Mesenchymal stem cell (in vitro differentiated cells and primary cell): ENCODE data around the gene PPP6R3.
"Not testable (repeated sequence)": the region's sequence is repeated elsewhere in the genome, so short reads cannot be mapped to it uniquely, and the experiment has no call there.

Experiments
- DNase-seq: peaks from one replicate; pipeline ENCODE4 v3.0.0-alpha.2; 2013
- H2AFZ ChIP-seq: one replicate; pipeline ENCODE4 v1.6.1; 2013; ENCODE audit warnings: low read depth, mild to moderate bottlenecking, control low read depth, inconsistent platforms, low read length, moderate library complexity
- H2AK5ac ChIP-seq: 2 replicates; pipeline ENCODE4 v1.6.1; 2013; ENCODE audit warnings: low read length, moderate library complexity, mild to moderate bottlenecking, inconsistent platforms; ENCODE audit not compliant: severe bottlenecking
- H2BK120ac ChIP-seq: one replicate; pipeline ENCODE4 v1.6.1; 2013; ENCODE audit warnings: low read depth, mild to moderate bottlenecking, inconsistent platforms, low read length, moderate library complexity
- H2BK12ac ChIP-seq, 2 experiments: one replicate each; pipeline ENCODE4 v1.6.1; 2013; ENCODE audit warnings: inconsistent platforms in 2 of 2, low read length in 2 of 2, mild to moderate bottlenecking in 2 of 2, moderate library complexity in 2 of 2, control low read depth in 1 of 2
- H2BK15ac ChIP-seq: one replicate; pipeline ENCODE4 v1.6.1; 2013; ENCODE audit warnings: mild to moderate bottlenecking, low read depth, inconsistent platforms; ENCODE audit not compliant: poor library complexity, severe bottlenecking
- H2BK5ac ChIP-seq: 2 replicates; pipeline ENCODE4 v1.6.1; 2013; ENCODE audit warnings: low read depth, mild to moderate bottlenecking, low read length, control low read depth, inconsistent platforms; ENCODE audit not compliant: poor library complexity, severe bottlenecking
- H3K14ac ChIP-seq, 2 experiments: one replicate each; pipeline ENCODE4 v1.6.1; 2013; ENCODE audit warnings: inconsistent platforms in 2 of 2, low read length in 2 of 2, control low read depth in 1 of 2, mild to moderate bottlenecking in 1 of 2, moderate library complexity in 1 of 2
- H3K18ac ChIP-seq, 2 experiments: one replicate each; pipeline ENCODE4 v1.6.1; 2013; ENCODE audit warnings: inconsistent platforms in 2 of 2, low read length in 2 of 2, control low read depth in 1 of 2, low read depth in 1 of 2, mild to moderate bottlenecking in 1 of 2
- H3K23ac ChIP-seq, 2 experiments: one replicate each; pipeline ENCODE4 v1.6.1; 2013; ENCODE audit warnings: inconsistent platforms in 2 of 2, low read length in 2 of 2, mild to moderate bottlenecking in 2 of 2, moderate library complexity in 2 of 2, control low read depth in 1 of 2
- H3K27ac ChIP-seq: 2 replicates; pipeline ENCODE4 v1.5.1; 2013; ENCODE audit warnings: mild to moderate bottlenecking, moderate library complexity, low read length, control low read depth, inconsistent platforms; ENCODE audit not compliant: poor library complexity, severe bottlenecking
- H3K27me3 ChIP-seq, 2 experiments: 2 replicates each; pipeline versions ENCODE4 v1.6.1 to v1.7.0; 2013; ENCODE audit warnings: low read length in 2 of 2, mild to moderate bottlenecking in 2 of 2, moderate library complexity in 2 of 2, control low read depth in 1 of 2, inconsistent platforms in 1 of 2; ENCODE audit not compliant: control insufficient read depth in 1 of 2, insufficient read depth in 1 of 2
- H3K36me3 ChIP-seq, 2 experiments: 2 replicates each; pipeline versions ENCODE4 v1.6.1 to v1.7.0; 2013; ENCODE audit warnings: low read length in 2 of 2, control low read depth in 1 of 2, inconsistent platforms in 1 of 2, low read depth in 1 of 2, mild to moderate bottlenecking in 1 of 2; ENCODE audit not compliant: insufficient read depth in 2 of 2, control insufficient read depth in 1 of 2
- H3K4ac ChIP-seq, 2 experiments: one replicate each; pipeline ENCODE4 v1.6.1; 2013; ENCODE audit warnings: inconsistent platforms in 2 of 2, low read length in 2 of 2, mild to moderate bottlenecking in 2 of 2, moderate library complexity in 2 of 2, control low read depth in 1 of 2, low read depth in 1 of 2
- H3K4me1 ChIP-seq: 2 replicates; pipeline ENCODE4 v1.6.1; 2013; ENCODE audit warnings: low read depth, low read length, control low read depth; ENCODE audit not compliant: control insufficient read depth, insufficient read depth
- H3K4me2 ChIP-seq: 2 replicates; pipeline ENCODE4 v1.6.1; 2013; ENCODE audit warnings: low read length, mild to moderate bottlenecking, inconsistent platforms; ENCODE audit not compliant: poor library complexity, severe bottlenecking
- H3K4me3 ChIP-seq, 2 experiments: 2 replicates each; pipeline versions ENCODE4 v1.5.1 to v1.7.0; 2013; ENCODE audit warnings: low read length in 2 of 2, mild to moderate bottlenecking in 2 of 2, control low read depth in 1 of 2, low read depth in 1 of 2; ENCODE audit not compliant: insufficient read depth in 1 of 2
- H3K79me1 ChIP-seq: replicated peaks from 2 replicates; pipeline ENCODE4 v1.6.1; 2013; ENCODE audit warnings: mild to moderate bottlenecking, control low read depth, low read length, inconsistent platforms; ENCODE audit not compliant: poor library complexity, severe bottlenecking
- H3K9ac ChIP-seq: 2 replicates; pipeline ENCODE4 v1.7.0; 2013; ENCODE audit warnings: mild to moderate bottlenecking, low read length, moderate library complexity
- H3K9me3 ChIP-seq: 2 replicates; pipeline ENCODE4 v1.7.0; 2013; ENCODE audit warnings: mild to moderate bottlenecking, low read length; ENCODE audit not compliant: control insufficient read depth
- H4K8ac ChIP-seq: one replicate; pipeline ENCODE4 v1.6.1; 2013; ENCODE audit warnings: inconsistent platforms, mild to moderate bottlenecking, low read length, moderate library complexity
- H4K91ac ChIP-seq: one replicate; pipeline ENCODE4 v1.6.1; 2013; ENCODE audit warnings: mild to moderate bottlenecking, low read length, inconsistent platforms
- WGBS: methylation state at CpG from one replicate; pipeline ENCODE4 v1.1.7; 2013; ENCODE audit warnings: mixed read lengths; 5-methylcytosine and 5-hydroxymethylcytosine counted together

Gene PPP6R3

GRCh38 chr11:68634606-68635005 lies 174.1 kb downstream of the PPP6R3 start:
- H3K27me3 ChIP-seq: peaks cover 11 to 37% of the 10 kb centered on the region in 2 experiments
- H4K91ac ChIP-seq, H3K79me1 ChIP-seq, H2BK15ac ChIP-seq, H3K23ac ChIP-seq, DNase-seq, H3K4ac ChIP-seq, H3K9ac ChIP-seq, H2AFZ ChIP-seq, H3K27ac ChIP-seq, H4K8ac ChIP-seq, H3K4me1 ChIP-seq, H2AK5ac ChIP-seq, H3K14ac ChIP-seq, H3K4me2 ChIP-seq, H3K18ac ChIP-seq, H3K36me3 ChIP-seq, H2BK5ac ChIP-seq, H3K9me3 ChIP-seq, H2BK12ac ChIP-seq, H2BK120ac ChIP-seq, H3K4me3 ChIP-seq: not testable (repeated sequence)
- WGBS: 65% methylated on average over 7 of the region's 7 CpGs

- not testable (repeated sequence) for H3K4me2 ChIP-seq, H3K36me3 ChIP-seq, H3K23ac ChIP-seq, H3K18ac ChIP-seq, H3K9me3 ChIP-seq, H3K79me1 ChIP-seq, H3K27ac ChIP-seq, H3K9ac ChIP-seq, H4K91ac ChIP-seq, DNase-seq, H2BK15ac ChIP-seq, H3K14ac ChIP-seq, H2BK12ac ChIP-seq, H2AK5ac ChIP-seq, H3K4me3 ChIP-seq, H2BK120ac ChIP-seq, H3K4me1 ChIP-seq, H3K4ac ChIP-seq, H2BK5ac ChIP-seq, H2AFZ ChIP-seq, H4K8ac ChIP-seq
- peaks cover 11 to 37% of the 10 kb centered on the region in 2 experiments for H3K27me3 ChIP-seq
- WGBS: 46% methylated on average over 5 of the region's 7 CpGs
These were observed 174.6 kb downstream of the PPP6R3 start for GRCh38 chr11:68635172-68635571.

- H3K18ac ChIP-seq, H2BK120ac ChIP-seq, H3K14ac ChIP-seq, H3K4me1 ChIP-seq, DNase-seq, H3K9ac ChIP-seq, H4K91ac ChIP-seq, H2BK12ac ChIP-seq, H3K79me1 ChIP-seq, H2BK15ac ChIP-seq, H3K36me3 ChIP-seq, H3K4ac ChIP-seq, H2BK5ac ChIP-seq, H3K27ac ChIP-seq, H2AFZ ChIP-seq, H2AK5ac ChIP-seq, H4K8ac ChIP-seq, H3K4me3 ChIP-seq, H3K23ac ChIP-seq, H3K9me3 ChIP-seq, H3K4me2 ChIP-seq: not testable (repeated sequence)
- 89% methylated on average over 6 of the region's 10 CpGs for WGBS
- peaks cover 18 to 37% of the 10 kb centered on the region in 2 experiments for H3K27me3 ChIP-seq
These were observed 175.3 kb downstream of the PPP6R3 start for GRCh38 chr11:68635883-68636282.

- not testable (repeated sequence) for H2BK15ac ChIP-seq, H2AK5ac ChIP-seq, H3K18ac ChIP-seq, H3K4ac ChIP-seq, H4K8ac ChIP-seq, H4K91ac ChIP-seq, H2BK5ac ChIP-seq, H3K23ac ChIP-seq, H3K14ac ChIP-seq, H3K9me3 ChIP-seq, H3K36me3 ChIP-seq, DNase-seq, H3K9ac ChIP-seq, H3K4me1 ChIP-seq, H3K4me2 ChIP-seq, H2BK120ac ChIP-seq, H2AFZ ChIP-seq, H2BK12ac ChIP-seq, H3K79me1 ChIP-seq, H3K4me3 ChIP-seq, H3K27ac ChIP-seq
- 72% methylated on average over 3 of the region's 3 CpGs for WGBS
- H3K27me3 ChIP-seq: peaks cover 34 to 46% of the 10 kb centered on the region in 2 experiments
These were observed 178.8 kb downstream of the PPP6R3 start for GRCh38 chr11:68639322-68639721.
